K562 (cell line): Measurements from ENCODE around the gene GATM. TPM values are rescaled to one million over a fixed set of nuclear protein-coding genes. Genes with fewer than 3 reads are reported as not detected.

Experiments
- CEBPG ChIP-seq, 3 experiments: fragments of 200-800 bp in 1 of 3; sonication (Bioruptor generic) in 1 of 3; sonication (generic) in 1 of 3; formaldehyde crosslinking in 1 of 3; IDR thresholded peaks in 2 of 3; conservative IDR thresholded peaks in 1 of 3; 2 replicates each; pipeline versions ENCODE4 v1.6.1 to v1.8.0; 2016 to 2022; ENCODE audit warnings: missing compliant biosample characterization in 2 of 3, missing genetic modification characterization in 2 of 3, mild to moderate bottlenecking in 1 of 3, missing genetic modification reagents in 1 of 3
- CREM ChIP-seq: IDR thresholded peaks from 2 replicates; pipeline ENCODE4 v1.6.1; 2014; ENCODE audit warnings: antibody characterized with exemption, low read depth
- GABPB2 ChIP-seq: fragments of 250-450 bp; sonication (Bioruptor Pico); conservative IDR thresholded peaks from 2 replicates; pipeline ENCODE4 v1.5.1; 2021; ENCODE audit warnings: mild to moderate bottlenecking
- GMEB1 ChIP-seq: fragments of 250-450 bp; sonication (Bioruptor Pico); IDR thresholded peaks from 2 replicates; pipeline ENCODE4 v1.4.0; 2020; ENCODE audit warnings: mild to moderate bottlenecking
- HNRNPL ChIP-seq: fragments of 200-400 bp; formaldehyde crosslinking; IDR thresholded peaks from 2 replicates; pipeline ENCODE4 v1.6.1; 2017; ENCODE audit warnings: low read depth, mild to moderate bottlenecking, low read length
- IRF1 ChIP-seq: sonication (generic); formaldehyde crosslinking; IDR thresholded peaks from 2 replicates; pipeline ENCODE4 v1.8.0; 2022; ENCODE audit warnings: missing genetic modification reagents, mild to moderate bottlenecking, borderline replicate concordance
- JUN ChIP-seq, 2 experiments: sonication (generic) in 1 of 2; formaldehyde crosslinking in 1 of 2; IDR thresholded peaks; 2 replicates each; pipeline versions ENCODE4 v1.6.1 to v1.8.0; 2012 to 2022; ENCODE audit warnings: borderline replicate concordance in 2 of 2, mild to moderate bottlenecking in 2 of 2, improper control_type of control experiment in 1 of 2, low read depth in 1 of 2, low read length in 1 of 2, missing genetic modification reagents in 1 of 2
- PHB2 ChIP-seq: fragments of 450-650 bp; IDR thresholded peaks from 2 replicates; pipeline ENCODE4 v1.6.1; 2017; ENCODE audit warnings: low read depth
- POLR2AphosphoS2 ChIP-seq: IDR thresholded peaks from 2 replicates; pipeline ENCODE4 v1.6.1; 2012; ENCODE audit warnings: low read length, improper control_type of control experiment
- PTRF ChIP-seq: fragments of 450-650 bp; IDR thresholded peaks from 2 replicates; pipeline ENCODE4 v1.6.1; 2016; ENCODE audit warnings: mild to moderate bottlenecking, missing genetic modification characterization, missing compliant biosample characterization
- PTTG1 ChIP-seq: fragments of 450-650 bp; IDR thresholded peaks from 2 replicates; pipeline ENCODE4 v1.6.1; 2016; ENCODE audit warnings: low read depth, mild to moderate bottlenecking, missing genetic modification characterization, missing compliant biosample characterization
- TAF1 ChIP-seq: IDR thresholded peaks from 2 replicates; pipeline ENCODE4 v1.6.1; 2011; ENCODE audit warnings: mild to moderate bottlenecking, low read length, moderate library complexity; ENCODE audit not compliant: insufficient read depth, control insufficient read depth, severe bottlenecking; ENCODE audit errors: extremely low read depth
- TFE3 ChIP-seq: fragments of 450-650 bp; formaldehyde crosslinking; IDR thresholded peaks from 2 replicates; pipeline ENCODE4 v1.4.0; 2020; ENCODE audit warnings: mild to moderate bottlenecking, mixed read lengths
- ZNF165 ChIP-seq: fragments of 250-450 bp; sonication (Bioruptor Pico); IDR thresholded peaks from 2 replicates; pipeline ENCODE4 v1.4.0; 2020; ENCODE audit warnings: borderline replicate concordance
- ZNF24 ChIP-seq: fragments of 450-650 bp; IDR thresholded peaks from 2 replicates; pipeline ENCODE4 v1.6.1; 2016
- ZNF561 ChIP-seq: fragments of 450-650 bp; formaldehyde crosslinking; conservative IDR thresholded peaks from 2 replicates; pipeline ENCODE4 v1.4.0; 2020; ENCODE audit warnings: mild to moderate bottlenecking, moderate library complexity
- ZNF76 ChIP-seq: fragments of 250-450 bp; sonication (Bioruptor Pico); IDR thresholded peaks from 2 replicates; pipeline ENCODE4 v1.4.0; 2020; ENCODE audit warnings: mild to moderate bottlenecking, moderate library complexity, borderline replicate concordance
- ZNF830 ChIP-seq: fragments of 250-450 bp; sonication (Bioruptor Pico); IDR thresholded peaks from 2 replicates; pipeline ENCODE4 v1.5.0; 2021; ENCODE audit warnings: mild to moderate bottlenecking
- polyA plus RNA-seq, 8 experiments: library from polyadenylated mRNA; depleted of rRNA in 4 of 8; stranded (reverse) in 5 of 8; unstranded in 3 of 8; fragments of >200 nt; fragmentation: Nextera tagmentation in 2 of 8; fragmentation: Illumina TruSeq in 1 of 8; extraction: Ambion mirVana in 2 of 8; extraction: Trizol in 1 of 8; gene quantifications; 2 replicates each; pipeline versions ENCODE4 v1.2.1 to v1.2.3, GENCODE V29; 2011 to 2014; ENCODE audit warnings: inconsistent platforms in 1 of 8, missing spikeins in 1 of 8
- total RNA-seq, 7 experiments: library from RNA; depleted of rRNA in 6 of 7; stranded (reverse); fragments of >200 nt in 6 of 7; fragmentation: Illumina TruSeq in 2 of 7; extraction: Trizol in 2 of 7; gene quantifications; 2 replicates each; pipeline versions ENCODE4 v1.2.1 to v1.2.3, GENCODE V29; 2011 to 2021; ENCODE audit warnings: low replicate concordance in 1 of 7
- TF ChIP-seq, protein P1 (sequence below): fragments of 450-650 bp; formaldehyde crosslinking; IDR thresholded peaks from 2 replicates; pipeline ENCODE4 v1.4.0; 2020; ENCODE audit warnings: mild to moderate bottlenecking, moderate library complexity

The GATM gene
- total and polyA plus RNA-seq, 9 of the 15 experiments (the other 6 are each of a cell fraction or from before 2014, with no cell fraction given): 0.11 to 1.1 (median 0.65) TPM

DNA sequence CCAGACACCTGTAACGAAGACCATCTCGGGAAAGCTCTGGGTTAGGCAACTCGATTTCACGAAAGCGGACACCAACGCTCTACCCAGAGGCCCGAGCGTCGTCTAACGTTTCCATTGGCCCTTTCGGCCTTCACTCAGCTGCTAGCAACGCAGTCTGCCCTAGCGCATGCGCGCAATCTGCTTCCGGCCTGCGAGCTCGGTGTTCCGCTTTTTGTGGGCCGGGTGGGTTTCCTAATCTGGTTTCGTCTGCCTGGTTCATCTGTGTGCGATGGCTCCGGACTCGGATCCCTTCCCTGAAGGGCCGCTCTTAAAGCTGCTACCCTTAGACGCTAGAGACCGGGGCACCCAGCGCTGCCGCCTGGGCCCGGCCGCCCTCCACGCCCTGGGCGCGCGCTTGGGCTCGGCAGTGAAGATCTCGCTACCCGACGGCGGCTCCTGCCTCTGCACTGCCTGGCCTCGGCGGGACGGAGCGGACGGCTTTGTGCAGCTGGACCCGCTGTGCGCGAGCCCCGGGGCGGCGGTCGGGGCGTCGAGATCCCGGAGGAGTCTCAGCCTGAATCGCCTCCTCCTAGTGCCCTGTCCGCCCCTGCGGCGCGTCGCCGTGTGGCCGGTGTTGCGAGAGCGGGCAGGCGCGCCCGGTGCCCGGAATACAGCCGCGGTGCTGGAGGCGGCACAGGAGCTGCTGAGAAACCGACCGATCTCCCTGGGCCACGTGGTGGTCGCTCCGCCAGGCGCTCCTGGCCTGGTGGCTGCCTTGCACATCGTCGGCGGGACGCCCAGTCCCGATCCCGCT lies 24.0 kb upstream of the GATM start (continued):
- TF ChIP-seq ZNF24 (no peak), IRF1 (no peak), GMEB1 (CRISPR knock-in tag) (no peak), ZNF561 (CRISPR knock-in tag) (no peak), GABPB2 (CRISPR knock-in tag) (no peak), ZNF76 (CRISPR knock-in tag) (no peak), POLR2AphosphoS2 (peak; percentile 54; the same call in 1 of the 2 replicates), CEBPG (CRISPR knock-in tag; IDR thresholded peaks at IDR 0.05) (peak; percentile 79), CEBPG (tag; conservative IDR thresholded peaks at IDR 0.05 in 1 of 2, IDR thresholded peaks at IDR 0.05 in 1 of 2) (peak; percentile 76 to 90; a peak in 3 of 4 replicates), ZNF830 (CRISPR knock-in tag) (no peak), CREM (peak; percentile 91), PTRF (no peak), ZNF165 (CRISPR knock-in tag) (no peak), JUN (IDR thresholded peaks at IDR 0.05; ENCODE audit: borderline replicate concordance, low read depth, low read length) (no peak), JUN (CRISPR knock-in tag; IDR thresholded peaks at IDR 0.05; ENCODE audit: borderline replicate concordance) (no peak), HNRNPL (0 out of 2 replicates have a peak, but pooled peaks have one; percentile 30), PTTG1 (tag) (no peak), TAF1 (peak; percentile 90), PHB2 (no peak), TFE3 (CRISPR knock-in tag) (no peak)
- TF ChIP-seq, protein P1, sequence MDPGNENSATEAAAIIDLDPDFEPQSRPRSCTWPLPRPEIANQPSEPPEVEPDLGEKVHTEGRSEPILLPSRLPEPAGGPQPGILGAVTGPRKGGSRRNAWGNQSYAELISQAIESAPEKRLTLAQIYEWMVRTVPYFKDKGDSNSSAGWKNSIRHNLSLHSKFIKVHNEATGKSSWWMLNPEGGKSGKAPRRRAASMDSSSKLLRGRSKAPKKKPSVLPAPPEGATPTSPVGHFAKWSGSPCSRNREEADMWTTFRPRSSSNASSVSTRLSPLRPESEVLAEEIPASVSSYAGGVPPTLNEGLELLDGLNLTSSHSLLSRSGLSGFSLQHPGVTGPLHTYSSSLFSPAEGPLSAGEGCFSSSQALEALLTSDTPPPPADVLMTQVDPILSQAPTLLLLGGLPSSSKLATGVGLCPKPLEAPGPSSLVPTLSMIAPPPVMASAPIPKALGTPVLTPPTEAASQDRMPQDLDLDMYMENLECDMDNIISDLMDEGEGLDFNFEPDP: no peak
